DMS153 treated with DMSO at 0.1 percent for 48 hours (cell line): ENCODE results near the gene MON1A.

Experiments used
- DNase-seq: peaks from one replicate; lab custom pipeline; 2025; ENCODE audit not compliant: unreplicated experiment; lab: John Stamatoyannopoulos, UW

The MON1A gene

GRCh38 chr3:49896345-49896744 lies 33.3 kb downstream of the MON1A start:
- DNase-seq = no peak

- no peak for DNase-seq
Measured at GRCh38 chr3:49895791-49896190, 33.8 kb downstream of the MON1A start.

GRCh38 chr3:49889296-49889695 lies 40.3 kb downstream of the MON1A start:
- no peak for DNase-seq

- no peak for DNase-seq
Measured at GRCh38 chr3:49886922-49887265, 42.7 kb downstream of the MON1A start.

- no peak for DNase-seq
Measured at GRCh38 chr3:49883998-49884397, 45.6 kb downstream of the MON1A start.

GRCh38 chr3:49882166-49882565 lies 47.4 kb downstream of the MON1A start:
- DNase-seq = no peak

- no peak for DNase-seq
Measured at GRCh38 chr3:49880581-49881315, 48.9 kb downstream of the MON1A start.

GRCh38 chr3:49879721-49880120 lies 49.9 kb downstream of the MON1A start:
- no peak for DNase-seq

- no peak for DNase-seq
Measured at GRCh38 chr3:49878686-49879085, 50.9 kb downstream of the MON1A start.

GRCh38 chr3:49877716-49878115 lies 51.9 kb downstream of the MON1A start:
- no peak for DNase-seq

- DNase-seq = no peak
Measured at GRCh38 chr3:49876567-49876966, 53.0 kb downstream of the MON1A start.

GRCh38 chr3:49873623-49874022 lies 56.0 kb downstream of the MON1A start:
- DNase-seq = no peak

- no peak for DNase-seq
Measured at GRCh38 chr3:49872801-49873281, 56.8 kb downstream of the MON1A start.

- no peak for DNase-seq
Measured at GRCh38 chr3:49871531-49872153, 58.0 kb downstream of the MON1A start.

- no peak for DNase-seq
Measured at GRCh38 chr3:49869525-49870126, 60.0 kb downstream of the MON1A start, which contains the start of gene CAMKV. CAMKV (minus strand) TSS chr3:49869906; CDS start chr3:49862388, 7,518 bp downstream.

- DNase-seq = no peak
Measured at GRCh38 chr3:49868862-49869466, 60.6 kb downstream of the MON1A start.

GRCh38 chr3:49867871-49868321 lies 61.7 kb downstream of the MON1A start:
- no peak for DNase-seq

- DNase-seq = no peak
Measured at GRCh38 chr3:49867400-49867799, 62.2 kb downstream of the MON1A start.

- DNase-seq = no peak
Measured at GRCh38 chr3:49865198-49865784, 64.3 kb downstream of the MON1A start.

GRCh38 chr3:49864505-49864904 lies 65.1 kb downstream of the MON1A start:
- no peak for DNase-seq

- no peak for DNase-seq
Measured at GRCh38 chr3:49859576-49860305, 69.9 kb downstream of the MON1A start.
